GM18870 (cell line): Measurements from ENCODE around the gene BMP7.
"Not testable (repeated sequence)": the region's sequence is repeated elsewhere in the genome, so short reads cannot be mapped to it uniquely, and the experiment has no call there.

Source experiments
- ATAC-seq: cut with Tn5 transposase; IDR thresholded peaks from one replicate; pipeline ENCODE4 v1.9.1; 2021; ENCODE audit warnings: moderate library complexity; ENCODE audit not compliant: unreplicated experiment

Gene BMP7

DNA sequence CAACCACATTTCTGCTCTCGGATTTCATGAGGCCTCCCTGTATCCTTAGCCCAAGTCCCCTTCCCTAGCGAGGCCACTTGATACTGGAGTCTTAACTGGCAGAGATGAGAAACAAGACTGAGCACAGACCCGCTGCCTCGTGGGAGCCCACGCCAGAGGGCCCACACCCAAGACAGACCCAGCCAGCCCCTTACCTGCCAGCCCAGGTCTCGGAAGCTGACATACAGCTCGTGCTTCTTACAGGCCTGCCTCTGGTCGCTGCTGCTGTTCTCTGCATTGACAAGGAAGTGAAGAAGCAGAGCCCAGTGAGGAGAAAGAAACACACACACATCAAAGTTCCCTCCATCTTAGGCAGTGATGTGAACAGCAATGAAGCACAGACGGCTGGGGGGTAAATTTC is 91.7 kb downstream of the BMP7 start:
- ATAC-seq = no peak

DNA sequence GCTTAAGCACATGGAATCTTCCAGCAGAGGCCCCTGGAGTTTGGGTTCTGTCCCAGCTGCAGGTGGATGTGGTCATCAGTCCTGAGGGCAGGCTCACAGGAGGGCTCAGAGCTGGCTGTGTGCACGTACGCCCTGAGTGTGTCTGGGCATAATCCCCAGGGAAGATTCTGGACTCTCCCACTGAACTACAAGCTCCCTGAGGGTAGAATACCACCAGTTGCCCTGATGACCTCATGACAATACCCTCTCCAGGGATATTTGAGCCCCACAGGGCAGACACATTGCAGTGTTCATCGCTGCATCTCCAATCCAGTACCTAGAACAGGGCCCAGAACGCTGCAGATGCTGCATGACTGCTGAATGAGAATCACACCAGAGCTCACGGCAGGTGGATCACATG is 92.5 kb downstream of the BMP7 start:
- ATAC-seq = no peak

DNA sequence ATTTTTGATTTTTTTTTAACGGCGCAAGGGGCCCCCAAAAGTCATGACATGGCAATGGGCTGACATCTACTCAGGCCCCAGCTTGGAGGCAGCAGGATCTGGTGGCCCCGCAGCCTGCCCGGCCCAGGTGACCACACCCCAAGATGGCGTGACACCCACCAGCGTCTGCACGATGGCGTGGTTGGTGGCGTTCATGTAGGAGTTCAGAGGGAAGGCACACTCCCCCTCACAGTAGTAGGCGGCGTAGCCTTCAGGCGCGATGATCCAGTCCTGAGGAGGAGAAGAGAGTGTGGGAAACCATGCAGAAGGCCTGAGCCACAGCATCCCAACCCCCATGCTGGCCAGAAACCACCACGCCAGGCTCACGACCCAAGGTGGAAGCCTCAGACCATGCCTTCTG is 93.4 kb downstream of the BMP7 start:
- no peak for ATAC-seq

DNA sequence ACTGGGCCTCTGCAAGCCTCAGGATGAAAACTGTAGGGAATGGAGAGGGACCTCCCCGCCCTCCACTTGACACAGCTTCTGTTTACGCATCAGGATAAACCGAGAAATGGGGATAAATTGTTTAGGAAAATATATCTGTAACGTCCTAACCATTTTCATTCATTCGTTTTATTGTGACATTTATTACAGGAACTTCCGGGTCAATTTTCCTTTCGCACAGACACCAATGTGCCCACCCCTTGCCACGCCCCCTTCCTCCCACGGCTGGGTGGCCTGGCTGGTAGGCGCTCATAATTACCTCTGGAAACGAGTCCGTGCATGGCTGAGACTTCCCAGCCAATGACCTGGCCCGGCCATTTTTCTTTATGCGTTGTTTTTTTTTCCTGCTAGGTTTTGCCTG is 96.1 kb downstream of the BMP7 start:
- no peak for ATAC-seq

DNA sequence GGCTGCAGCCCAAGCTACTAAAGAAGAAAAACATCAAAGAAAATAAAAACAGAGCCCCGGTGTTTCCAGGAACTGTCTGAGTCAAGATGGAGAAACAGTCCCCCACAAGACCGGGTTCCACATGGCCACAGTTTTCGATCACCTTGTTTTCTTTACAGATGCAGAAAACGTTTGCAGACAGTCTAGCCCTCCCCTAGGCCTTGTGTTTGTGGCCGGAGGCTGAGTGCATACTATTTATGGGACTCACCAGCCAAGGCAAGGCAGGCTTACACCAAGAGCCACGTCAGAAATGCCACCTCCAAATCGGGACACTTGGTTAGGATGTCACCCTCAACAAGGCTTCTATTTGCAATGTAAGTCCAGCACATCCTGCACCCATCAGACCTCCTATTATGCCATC is 97.3 kb downstream of the BMP7 start:
- no peak for ATAC-seq

DNA sequence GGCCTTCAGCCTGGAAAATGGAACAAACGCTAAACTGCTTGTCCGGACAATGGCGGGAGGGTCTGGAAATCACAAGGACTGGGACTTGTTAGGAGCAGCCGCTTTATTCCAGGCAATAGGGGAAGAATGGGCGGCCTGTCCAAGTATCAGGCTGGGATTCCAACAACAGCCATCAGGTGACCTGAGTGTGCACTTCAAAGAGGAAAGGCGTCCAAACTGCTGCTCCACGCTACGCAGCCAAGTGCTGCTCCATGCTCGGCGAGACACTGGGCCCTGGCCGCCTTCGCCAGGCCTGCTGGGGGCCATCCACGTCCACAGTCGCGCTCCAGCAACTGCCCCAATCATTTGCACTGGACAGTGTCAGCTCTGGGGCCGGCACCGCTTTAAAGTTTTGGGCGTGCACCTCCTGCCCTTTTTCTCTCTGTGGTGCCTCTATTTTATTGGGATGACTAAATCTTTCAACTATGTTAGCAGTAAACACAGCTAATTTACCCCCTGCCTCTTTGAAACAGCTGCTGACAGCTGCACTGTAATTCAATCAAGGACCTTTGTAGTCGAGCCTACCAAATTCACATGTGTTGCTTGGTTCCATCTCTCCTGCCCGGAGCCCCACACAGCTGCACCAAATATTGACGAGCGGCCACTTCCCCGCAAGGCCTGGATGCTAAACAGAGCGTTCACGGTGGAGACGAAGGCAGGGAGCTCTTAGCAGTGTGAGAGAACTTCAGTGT is 98.3 kb downstream of the BMP7 start:
- no peak for ATAC-seq

DNA sequence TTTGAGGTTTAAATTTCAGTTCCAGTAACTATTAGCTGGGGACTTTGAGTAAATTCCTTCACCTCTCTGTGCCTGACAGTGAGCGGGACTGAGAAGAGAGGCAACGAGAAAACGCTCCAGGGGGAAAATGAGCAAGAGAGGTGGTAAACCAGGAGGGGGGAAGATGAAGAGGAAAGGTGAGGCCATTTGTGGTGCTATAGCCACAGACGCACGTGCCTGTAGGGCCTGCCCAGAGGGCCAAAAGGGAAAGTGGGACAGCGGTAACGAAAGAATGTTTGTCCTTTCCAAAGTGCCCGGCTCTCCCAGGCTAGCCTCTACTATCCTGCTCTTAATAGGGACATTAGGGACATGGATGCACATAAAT is 99.2 kb downstream of the BMP7 start:
- no peak for ATAC-seq

DNA sequence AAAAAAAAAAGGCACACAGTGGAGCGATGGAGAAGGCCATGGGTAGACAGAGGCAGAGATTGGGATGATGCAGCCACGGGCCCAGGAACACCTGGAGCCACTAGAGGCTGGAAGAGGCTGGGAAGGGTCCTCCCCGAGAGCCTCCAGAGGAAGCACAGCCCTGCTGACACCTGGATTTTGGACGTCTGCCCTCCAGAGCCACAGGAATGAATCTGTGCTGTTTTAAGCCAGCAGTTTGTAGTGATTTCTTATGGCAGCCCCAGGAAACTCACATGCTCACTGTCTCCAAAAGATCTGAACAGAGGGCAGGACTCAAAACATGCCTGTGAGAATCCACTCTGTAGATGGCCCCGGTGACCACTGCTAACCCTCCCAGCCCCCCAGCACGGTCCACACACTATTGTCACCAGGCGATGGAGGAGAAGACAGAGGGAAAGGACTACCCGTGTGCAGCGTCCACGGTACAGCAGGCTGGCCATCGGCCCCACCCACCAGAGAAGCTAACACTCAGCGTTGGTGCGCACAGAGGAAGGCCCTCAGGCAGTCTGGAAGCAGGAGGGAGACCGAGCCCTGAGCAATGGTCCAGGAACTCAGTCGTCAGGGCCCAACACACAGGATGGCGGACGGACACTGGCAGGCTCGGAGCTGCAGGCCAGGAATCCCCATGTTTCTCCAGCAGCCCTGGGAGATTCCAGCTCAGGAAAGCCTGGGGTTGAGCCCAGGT is 99.7 kb downstream of the BMP7 start:
- no peak for ATAC-seq

DNA sequence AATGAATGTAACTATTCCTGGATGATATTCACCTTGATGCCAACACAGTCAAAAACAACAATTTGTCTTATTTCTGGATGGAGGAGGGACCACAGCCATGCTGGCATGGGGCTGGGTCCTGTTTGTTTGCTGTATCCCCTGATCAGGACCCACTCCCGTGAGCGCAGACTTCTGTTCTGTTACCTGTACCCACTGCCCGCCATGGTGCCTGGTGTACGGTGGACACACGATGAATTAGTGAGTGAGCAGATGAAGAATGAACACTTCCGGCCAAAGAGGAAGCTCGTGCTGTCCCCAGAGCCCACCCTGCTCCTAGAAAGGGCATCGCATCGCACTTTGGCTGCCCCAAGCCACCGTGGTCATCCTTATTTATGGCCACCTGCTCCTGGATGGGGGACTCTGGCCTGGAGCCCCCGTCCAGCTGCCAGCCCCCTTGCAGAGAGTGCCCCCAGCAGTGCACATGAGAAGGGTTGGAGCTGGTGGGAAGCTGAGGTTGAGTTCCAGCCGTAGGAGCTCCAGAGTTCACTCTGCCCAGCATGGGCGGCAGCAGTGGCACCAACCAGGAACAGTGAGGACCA is 100.9 kb downstream of the BMP7 start:
- no peak for ATAC-seq

DNA sequence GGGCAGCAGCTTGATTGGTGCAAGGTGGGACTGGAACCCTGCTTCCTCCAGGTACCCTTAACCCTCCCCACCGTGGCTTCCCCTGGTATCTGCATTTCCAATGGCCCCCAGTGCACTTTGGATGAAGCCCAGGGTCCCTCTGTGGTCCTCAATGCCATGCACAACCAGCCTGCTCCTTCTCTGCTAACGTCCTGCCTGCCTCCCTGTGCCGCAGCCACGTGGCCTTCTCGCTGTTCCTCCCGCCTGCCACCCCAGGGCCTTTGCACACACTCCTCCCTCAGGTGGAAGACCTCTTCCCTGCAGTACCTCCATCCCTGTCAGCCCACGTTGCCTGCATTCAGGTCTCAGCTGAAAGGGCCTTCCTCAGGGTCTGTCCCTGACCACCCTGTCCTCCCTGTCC is 101.6 kb downstream of the BMP7 start:
- ATAC-seq = no peak

DNA sequence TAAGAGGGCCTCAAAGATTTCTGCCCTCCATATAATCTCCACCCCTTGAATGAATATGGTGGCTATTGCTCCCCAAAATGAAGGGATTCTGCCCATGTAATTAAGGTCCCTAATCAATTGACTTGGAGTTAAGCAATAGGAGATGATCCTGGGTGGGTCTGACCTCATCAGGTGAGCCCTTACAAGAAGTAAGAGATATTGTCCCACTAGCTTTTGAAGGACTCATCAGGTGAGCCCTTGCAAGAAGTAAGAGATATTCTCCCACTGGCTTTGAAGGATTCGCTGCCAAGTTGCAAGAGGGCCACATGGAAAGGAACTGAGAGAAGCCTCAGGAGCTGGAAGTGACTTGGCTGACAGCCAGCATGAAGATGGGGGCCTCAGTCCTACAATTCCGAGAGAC is 103.4 kb downstream of the BMP7 start:
- ATAC-seq = no peak

DNA sequence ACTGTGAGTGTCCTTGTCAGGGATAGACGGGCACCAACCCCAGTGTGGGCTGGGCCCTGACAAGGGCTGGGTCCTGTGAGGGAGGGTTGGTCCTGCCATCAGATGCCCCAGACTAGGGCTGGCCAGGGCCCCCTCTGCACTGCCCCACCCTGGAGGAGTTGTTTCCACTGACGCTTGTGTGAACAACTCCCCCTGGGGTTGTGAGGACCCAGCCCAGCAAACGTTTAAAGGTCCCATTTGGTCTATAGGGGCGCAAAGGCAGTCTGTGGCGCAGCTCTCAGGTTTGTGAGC is 104.1 kb downstream of the BMP7 start:
- ATAC-seq = no peak

DNA sequence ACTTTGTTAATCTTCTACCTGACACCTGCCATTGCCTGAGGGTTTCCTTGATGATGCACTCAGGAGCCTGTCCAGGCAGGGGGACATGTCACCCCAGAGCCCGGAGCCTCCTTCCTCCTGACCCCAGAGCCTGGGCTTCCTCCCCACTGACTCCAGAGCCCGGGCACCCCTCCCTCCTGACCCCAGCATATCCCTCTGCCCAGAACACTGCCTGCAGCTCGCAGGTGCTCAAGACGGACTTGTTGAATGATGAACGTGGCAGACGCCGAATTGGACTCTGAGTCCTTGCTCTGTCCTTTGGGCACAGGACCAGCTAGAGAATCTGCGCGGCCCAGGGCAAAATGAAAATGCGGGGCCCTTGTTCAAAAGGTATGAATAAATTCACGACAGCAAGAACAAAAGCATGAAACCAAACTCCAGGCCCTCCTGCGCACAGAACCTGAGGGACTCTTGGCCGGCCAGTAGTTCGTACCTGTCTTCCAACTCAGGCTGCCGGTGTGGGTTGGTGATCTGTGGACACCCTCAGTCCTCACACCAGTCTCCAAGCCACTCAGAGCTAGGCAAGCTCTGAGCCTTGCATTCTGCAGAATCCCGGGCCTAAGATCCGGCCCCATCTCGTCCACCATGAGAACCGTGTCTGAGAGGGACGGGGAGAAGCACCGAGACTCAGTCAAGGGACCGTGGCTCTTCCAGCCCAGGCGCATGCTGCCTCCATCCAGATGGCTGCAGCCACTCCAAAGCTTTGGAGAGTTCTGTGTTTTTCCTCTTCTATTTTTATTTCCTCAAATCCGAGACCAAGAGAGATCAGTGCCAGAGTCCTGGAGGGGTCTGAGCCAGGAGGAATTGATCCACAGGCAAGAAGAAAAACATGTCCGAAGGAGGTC is 104.7 kb downstream of the BMP7 start:
- ATAC-seq = no peak

DNA sequence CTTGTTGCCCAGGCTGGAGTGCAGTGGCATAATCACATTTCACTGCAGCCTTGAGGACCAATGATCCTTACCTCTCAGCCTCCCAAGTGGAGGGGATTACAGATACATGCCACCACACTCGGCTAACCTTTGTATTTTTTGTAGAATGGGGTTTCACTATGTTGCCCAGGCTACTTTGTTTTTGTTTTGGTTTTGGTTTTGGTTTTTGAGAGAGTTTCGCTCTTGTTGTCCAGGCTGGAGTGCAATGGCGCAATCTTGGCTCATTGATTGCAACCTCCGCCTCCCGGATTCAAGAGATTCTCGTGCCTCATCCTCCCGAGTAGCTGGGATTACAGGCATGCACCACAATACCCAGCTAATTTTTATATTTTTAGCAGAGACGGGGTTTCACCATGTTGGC is 105.5 kb downstream of the BMP7 start:
- no peak for ATAC-seq

DNA sequence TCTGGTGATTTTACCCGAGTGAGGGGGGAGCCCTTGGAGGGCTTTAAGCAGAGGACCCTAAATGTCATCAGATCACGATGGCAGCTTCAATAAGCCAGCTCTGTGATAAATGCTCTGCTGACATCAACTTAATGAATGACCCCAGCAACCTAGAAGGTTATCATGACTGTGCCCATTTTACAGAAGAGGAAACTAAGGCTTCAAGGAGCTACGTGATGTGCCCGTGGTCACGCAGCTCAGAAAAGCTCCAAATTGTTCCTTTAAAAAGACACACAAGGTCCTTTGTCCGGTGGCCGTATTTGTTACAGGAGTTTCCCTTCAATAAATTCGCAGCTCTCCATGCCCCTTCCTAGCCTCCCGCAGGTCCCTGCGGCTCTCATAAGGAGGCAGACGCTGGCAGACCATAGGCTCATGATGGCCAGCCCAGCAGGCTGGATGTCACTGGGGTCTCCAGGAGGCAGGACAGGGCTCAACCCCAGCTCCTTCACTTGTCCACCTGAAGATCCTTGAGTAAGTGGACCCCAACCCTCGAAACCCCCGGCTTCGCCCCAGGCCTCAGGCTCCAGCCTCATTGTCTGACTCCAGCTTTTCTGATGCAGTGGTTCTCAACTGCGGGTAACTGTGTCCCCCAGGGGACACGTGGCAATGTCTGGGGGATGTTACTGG is 106.4 kb downstream of the BMP7 start:
- ATAC-seq = no peak

DNA sequence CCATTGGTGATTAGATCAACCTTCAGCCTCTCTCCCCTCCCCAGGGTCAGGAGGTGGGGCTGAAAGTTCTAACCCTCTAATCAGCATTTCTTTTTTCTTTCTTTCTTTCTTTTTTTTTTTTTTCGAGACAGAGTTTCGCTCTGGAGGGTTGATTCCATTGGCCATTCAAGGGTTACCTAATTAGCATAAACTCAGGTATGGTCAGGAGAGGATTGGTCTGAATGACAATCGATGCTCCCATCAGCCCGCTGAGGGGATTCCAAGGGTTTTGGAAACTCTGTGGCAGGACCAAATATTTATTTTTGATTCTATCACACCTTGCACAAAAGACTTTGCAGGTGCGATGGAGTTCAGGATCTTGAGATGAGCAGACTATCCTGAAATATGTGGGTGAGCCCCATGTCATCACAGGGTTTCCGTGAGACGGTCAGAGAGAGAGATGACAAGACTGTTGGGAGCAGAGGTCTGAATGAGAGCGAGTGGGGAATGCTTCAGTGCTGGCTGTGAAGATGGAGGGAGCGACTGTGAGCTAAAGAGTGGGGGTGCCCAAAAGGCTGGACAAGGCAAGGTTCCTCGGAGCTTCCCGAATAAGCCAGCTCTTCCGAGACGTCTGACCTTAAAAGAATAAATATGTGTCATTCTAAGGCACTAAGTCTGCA is 107.1 kb downstream of the BMP7 start:
- no peak for ATAC-seq

DNA sequence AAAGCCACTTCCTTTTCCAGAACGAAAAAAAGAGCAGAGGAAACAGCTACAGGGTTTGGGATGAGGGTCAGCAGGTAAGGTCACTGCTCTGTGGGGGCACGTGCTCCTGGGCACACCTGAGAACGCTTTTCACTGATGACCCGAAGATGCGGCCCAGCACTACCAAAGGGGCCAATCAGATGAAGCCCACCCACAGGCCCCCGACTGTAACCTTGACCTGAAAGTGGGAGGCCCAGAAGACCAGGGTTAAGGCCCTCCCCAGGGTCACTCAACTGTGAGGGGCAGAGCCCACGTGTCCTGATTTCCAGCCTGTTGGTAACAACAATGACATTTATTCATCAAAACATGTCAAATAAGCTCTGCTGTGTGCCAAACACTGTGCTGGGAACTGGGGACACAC is 108.0 kb downstream of the BMP7 start:
- ATAC-seq = no peak

DNA sequence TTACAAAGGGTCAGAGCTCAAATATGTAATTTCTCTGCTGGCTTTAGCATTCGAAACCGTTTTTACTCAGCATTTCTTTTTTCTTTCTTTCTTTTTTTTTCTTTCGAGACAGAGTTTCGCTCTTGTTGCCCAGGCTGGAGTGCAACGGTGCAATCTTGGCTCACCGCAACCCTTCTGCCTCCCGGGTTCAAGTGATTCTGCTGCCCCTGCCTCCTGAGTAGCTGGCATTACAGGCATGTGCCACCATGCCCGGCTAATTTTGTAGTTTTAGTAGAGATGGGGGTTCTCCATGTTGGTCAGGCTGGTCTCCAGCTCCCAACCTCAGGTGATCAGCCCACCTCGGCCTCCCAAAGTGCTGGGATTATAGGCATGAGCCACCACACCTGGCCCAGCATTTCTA is 108.7 kb downstream of the BMP7 start:
- ATAC-seq = not testable (repeated sequence)

DNA sequence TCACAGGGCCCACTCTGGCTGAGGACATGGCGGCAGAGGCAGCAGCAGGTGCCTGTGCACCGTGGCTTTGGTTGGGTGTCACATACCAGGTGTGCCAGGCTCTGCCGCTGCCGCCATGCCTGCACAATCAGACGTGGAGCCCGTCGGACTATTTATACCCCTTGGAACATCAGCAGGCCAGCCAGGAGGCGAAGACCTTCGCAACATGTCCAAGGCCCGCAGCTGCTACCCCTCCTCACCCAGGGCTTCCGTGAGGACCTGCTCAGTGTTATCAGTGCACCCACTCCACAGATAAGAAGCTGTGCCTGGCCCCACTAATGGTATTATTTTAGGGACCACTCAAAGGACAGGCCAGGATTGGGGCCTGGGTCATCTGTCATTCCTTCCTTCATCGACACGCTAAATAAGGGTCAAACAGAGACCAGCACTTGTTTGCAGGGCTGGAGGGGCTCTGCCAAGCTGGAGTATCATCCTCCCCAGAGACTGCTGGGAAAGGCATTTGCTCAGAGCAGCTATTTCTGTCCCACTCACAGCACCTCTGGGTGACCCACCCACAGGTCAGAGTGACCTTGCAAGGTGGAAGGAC is 109.2 kb downstream of the BMP7 start:
- no peak for ATAC-seq

DNA sequence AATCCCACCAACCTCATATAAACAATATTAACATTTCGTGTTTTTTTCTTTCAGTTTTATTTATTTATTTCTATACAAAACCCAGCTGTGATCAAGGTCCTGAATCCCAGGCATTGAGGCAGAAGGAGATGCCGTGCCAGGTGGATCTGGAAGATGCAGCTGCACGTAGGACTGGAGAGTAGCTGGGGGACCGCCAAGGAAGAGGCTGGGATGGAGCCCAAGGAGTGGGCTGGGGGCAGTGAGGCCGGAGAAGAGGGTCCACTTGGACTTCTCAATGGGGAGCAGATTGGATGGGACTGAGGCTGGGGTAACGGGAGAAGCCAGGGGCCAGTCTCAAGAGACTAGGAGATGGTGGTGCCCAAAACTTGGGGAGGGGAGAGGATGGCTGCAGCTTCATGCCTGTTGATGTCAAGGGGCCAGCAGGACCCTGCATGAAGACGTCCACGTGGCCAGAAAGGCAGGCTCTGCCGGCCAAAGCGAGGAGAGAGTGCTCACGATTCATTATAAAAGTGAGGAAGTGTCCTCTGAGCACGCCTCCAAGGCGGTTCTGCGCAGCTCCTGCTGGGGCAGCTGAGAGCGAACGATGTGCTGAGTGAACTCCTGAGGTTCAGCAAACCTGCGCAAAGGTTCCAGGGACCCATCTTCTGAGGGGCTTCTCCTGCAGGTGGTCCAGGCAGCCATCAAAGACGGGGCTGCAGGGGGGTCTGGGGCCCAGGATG is 110.3 kb downstream of the BMP7 start:
- no peak for ATAC-seq
